NCI-H2107 (cell line): ENCODE results near the gene GRIN3B.
A peak's percentile ranks its signal among the peaks of the same experiment; 100 is the strongest.

Experiments
- DNase-seq: peaks from one replicate; lab custom pipeline; 2025; lab: John Stamatoyannopoulos, UW

GRIN3B gene

DNA sequence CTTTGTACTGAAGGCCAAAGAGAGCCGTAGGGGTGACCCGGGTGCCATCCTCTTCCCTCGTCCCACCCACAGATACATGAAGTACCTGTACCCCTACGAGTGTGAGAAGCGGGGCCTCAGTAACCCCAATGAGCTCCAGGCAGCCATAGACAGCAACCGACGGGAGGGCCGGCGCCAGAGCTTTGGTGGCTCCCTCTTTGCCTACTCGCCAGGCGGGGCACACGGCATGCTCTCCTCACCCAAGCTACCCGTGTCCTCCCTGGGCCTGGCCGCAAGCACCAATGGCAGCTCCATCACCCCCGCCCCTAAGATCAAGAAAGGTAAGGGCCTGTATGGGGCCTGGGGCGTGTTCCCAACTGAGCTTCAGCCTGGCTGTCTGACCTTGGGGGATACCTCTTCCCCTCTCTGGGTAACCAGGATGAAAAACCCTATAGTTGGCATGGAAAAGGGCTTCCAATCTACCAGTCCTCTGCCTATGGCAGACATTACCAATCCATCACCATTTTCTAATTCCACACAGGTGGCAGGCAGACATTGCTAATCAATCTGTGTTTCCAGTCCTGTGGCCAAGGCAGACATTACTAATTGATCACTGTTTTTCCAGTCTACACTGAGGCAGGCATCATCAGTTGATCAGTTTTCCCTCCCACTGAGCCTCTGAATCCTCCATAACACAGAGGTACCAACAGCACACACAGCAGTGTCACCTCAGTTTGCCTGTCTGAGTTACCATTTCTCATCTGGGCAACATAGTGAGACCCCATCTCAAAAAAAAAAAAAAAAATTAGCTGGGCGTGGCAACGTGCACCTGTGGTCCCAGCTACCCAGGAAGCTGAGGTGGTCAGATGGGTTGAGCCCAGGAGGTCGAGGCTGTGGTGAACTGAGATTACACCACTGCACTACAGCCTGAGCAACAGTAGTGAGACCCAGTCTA, 35.2 kb upstream of the GRIN3B start:
- no peak for DNase-seq

DNA sequence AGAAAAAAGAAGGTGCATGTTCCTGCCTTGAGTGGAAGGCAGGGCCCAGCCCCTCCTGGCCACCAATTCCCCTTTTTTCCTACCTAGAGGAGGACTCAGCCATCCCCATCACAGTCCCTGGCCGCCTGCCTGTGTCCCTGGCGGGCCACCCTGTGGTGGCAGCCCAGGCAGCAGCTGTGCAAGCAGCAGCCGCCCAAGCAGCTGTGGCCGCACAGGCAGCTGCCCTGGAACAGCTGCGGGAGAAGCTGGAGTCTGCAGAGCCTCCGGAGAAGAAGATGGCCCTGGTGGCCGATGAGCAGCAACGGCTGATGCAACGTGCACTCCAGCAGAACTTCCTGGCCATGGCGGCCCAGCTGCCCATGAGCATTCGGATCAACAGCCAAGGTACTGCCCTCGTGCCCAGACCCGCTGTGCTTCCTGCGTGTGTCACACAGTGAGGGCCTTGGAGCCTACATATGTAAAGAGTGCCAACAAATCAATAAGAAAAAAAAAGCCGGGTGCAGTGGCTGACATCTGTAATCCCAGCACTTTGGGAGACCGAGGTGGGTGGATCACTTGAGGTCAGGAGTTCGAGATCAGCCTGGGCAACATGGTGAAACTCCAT, 33.6 kb upstream of the GRIN3B start:
- no peak for DNase-seq

DNA sequence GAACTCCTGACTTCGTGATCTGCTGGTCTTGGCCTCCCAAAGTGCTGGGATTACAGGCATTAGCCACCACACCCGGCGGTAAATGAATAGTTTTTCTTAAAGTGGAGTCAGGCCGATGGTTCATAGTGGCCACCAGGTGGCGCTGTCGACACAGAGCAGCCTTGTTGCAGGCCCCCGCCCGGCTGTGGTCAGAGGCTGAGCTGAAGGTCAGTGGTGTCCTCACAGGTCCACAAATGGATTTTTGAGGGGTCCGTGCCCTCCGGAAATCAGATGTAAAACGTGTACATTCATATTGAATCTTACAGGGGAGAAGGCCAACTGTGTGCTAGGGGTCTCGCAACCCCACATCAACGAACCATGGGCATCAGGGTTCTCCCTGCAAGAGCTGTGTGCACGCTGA, 29.5 kb upstream of the GRIN3B start:
- DNase-seq, result no peak

DNA sequence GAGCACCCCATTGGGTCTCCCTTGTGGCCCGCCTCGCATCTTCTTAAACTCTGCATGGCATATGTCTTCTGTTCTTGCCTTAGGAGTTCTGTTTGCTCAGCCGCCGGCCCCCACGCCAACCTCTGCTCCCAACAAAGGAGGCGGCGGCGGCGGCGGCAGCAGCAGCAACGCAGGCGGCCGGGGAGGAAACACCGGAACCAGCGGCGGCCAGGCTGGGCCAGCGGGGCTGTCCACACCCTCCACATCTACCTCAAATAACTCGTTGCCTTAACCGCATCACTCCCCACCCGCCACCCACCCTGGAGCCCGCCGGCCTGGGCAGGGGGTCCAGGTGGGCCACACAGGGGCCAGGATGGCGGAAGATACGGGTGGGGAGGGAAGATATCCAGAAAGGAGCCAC, 28.4 kb upstream of the GRIN3B start:
- no peak for DNase-seq

DNA sequence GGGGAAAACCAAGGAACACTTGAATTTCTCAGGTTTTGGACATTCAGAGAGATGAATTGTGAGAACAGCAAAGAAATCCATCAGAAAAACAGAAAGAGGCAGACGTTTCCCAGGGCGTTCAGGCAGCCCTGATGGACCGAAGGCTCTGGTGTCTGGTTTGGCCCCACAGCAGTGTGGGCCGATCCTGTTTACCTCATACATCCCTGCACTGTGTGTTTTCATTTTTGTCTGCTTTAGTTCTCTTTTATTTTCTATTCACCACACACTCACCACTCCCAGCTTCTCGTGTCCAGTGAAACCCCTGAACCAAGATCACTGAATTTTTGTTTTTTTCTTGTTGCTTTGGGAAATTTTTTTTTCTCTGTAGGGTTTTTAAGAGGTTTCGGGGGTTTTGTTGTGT, 27.9 kb upstream of the GRIN3B start:
- no peak for DNase-seq

DNA sequence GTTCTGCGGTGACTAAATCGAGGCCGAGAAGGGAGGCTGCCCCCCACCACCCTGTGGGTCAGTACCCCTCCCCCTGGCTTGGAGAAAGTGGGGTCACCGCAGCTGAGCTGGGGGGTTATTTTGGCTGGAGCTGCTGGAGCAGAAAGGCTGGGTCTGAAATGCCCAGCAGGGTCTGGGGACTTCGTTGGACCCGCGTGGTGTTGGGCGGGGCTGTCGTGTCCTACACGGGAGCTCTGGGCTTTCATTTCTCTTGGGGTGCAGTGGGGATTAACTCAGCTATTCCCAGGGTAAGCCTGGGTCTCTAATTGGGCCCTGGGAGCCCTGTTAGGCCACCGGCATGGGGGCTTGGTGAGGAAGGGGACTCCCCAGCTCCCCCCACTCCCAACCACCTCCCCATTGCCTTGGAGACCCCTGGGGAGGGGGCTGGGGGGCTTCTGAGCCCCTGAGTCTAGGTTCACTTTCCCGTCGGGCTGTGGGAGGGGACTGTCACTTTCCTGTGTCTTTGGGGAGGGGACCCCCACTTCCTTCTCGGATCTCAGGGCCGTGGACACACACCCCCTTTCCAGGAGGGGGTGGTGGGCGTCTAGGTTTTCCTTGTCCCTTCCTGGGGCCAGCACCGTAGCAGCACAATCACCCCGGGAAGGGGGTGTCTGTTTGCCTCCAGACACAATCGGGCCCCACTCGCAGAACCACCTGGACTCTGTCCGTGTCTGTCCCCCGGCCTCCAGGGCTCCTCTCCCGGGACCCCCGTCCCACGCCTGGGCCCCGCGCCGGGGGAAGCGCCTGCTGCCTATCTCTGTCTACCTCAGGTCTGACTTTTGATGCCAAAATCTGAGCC, 26.3 kb upstream of the GRIN3B start:
- DNase-seq, result no peak

DNA sequence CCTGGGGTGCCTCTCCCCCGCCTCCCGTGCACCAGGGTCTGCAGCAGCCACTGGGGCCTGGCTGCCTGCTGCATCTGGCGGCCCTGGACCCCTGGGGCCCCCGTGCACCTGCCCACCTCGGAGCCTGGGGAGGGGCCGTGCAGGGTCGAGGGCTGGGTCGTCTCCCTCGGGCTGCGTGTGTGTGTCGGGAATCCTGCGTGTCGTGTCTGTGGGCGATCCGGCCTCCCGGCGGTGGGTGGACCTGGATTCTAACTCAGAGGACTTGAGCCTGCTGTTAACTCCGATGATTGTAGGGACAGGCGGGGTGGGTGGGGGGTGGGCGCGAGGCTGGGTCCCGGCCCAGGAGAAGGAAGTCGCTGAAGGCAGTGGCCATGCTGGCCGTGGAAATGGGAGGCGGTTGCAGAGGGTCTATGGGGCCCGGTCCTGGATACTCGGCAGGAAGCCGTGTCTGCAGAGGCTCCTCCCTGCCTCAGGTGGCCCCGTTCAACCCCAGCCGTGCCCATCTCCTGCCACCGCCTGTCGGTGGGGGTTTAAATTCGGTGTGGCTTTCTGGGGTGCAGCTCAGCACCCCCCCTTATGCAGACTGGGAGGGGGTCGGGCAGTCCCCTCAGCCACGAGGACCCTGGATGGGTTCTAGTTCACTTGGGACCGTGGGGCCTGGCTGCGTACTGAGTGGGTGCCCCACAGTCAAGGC, 25.5 kb upstream of the GRIN3B start:
- no peak for DNase-seq

DNA sequence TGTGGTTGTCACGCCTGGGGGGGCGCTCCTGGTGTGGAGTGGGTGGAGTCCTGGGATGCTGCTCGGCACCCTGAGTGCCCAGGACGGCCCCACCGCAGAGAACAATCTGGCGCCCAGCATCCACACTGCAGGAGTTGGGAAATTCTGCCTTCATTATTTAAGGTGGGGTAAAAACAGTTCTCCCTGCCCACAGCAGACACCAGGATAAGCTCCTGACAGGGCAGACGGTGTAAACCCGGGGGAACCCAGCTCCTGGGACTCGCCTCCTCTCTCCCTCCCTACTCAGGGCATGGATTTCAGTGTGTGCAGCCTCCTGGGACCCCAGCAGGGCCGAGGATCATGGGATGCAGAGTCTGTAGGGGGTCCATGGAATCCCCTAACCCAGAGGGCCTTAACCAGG, 23.7 kb upstream of the GRIN3B start:
- DNase-seq, result no peak

DNA sequence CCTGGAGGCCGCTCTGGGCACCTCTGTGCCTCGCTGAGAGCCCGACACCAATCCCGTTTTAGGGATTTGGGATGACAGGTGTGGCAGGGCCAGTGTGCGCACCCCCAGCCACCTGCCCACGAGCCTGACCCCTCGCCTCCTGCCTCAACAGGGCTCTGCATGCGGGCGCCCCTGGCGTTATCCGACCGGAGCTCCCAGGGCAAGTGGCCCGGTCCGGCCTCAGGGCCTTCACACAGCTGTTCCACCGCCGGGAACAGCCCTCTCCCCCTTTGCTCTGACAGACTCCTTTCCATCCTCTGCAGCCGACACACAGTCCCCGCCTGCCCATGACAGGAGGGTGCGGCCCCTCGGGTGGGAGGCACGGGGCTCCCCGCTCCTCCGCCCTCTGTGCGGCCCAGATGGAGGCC, 23.2 kb upstream of the GRIN3B start:
- no peak for DNase-seq

DNA sequence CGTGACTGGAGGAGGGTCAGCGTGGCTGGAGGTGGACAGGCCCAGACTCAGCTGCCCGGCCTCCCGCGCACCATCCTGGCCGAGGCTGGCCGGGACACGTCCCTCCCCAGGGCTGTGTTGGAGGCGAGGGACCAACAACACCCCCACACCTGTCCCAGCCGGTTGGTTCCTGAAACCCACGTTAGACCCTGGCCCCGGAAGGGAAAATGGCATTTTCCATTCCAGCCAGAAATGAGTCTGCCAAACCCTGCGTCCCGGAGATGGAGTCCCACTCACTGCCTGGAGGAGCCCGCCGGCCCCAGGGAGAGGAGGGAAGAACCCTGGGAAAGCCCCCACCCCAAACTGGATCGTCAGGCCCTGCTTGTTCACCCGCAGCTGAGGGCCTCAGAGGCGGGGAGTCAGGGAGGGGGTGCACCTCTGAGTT, 20.9 kb upstream of the GRIN3B start:
- DNase-seq, result no peak

DNA sequence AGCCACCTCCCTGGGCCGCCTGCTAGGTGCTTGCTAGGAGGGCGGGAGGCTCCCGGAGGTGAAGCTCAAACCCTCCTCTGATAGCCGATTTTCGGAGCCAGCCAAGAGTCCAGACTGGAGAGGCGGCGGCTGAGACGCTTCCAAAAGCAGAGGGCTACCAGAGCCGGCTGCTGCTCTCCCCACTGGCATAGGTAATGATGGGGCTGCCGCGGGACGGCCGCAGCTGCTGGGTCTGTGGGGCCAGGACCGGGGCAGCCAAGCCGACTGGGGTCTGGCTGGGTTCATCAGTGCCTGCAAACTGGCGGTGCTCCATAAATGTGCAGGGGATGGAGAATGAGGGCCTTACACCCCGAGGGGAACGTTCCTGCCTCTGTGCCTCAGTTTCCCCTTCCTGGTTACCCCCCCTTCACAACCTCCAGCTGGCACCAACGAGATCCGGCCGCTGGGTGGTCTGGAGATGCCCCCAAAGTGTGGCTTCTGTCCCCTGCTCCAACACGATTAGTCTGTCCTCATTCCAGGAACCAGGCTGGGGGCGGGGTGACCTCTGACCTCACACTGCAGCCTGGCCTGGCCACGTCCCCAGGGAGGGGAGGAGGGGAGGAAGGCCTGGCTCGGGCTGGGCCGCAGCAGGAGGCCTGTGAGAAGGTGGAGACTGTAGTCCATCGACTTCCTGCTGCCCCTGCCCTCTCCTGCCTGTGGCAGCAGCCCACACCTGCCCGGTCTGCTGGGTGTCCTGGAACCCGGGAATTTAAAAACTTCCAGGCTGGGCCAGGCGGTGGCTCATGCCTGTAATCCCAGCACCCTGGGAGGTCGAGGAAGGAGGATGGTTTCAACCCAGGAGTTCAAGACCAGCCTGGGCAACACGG, 19.9 kb upstream of the GRIN3B start:
- DNase-seq, result no peak

DNA sequence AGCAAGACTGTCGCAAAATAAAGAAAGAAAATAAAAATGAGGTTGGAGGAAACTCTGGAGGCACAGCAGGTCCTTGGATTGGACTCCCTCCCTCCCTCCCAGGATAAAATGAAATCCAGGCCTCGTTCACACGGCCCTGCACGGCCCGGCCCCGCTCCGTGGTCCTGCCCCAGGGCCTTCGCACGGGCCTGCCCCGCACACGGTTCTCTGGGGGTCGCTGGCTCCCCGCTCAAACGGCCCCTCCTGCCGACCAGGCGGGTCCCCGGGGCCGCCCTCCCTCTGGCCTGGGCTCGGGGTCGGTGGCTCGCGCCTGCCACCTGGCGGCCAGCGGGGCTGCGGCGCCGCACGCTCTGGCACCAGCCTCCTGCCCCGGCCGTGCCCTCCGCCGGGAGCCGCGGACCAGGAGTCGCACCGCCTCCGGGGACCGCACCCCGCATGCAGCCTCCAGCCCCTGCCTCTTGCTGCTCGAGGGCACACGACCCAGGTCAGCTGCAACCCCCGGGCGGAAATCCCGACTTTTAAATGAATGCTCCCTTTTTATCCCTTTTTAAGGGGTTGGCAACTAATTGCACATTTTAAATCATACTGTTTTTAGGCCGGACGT, 17.6 kb upstream of the GRIN3B start:
- DNase-seq, result no peak

DNA sequence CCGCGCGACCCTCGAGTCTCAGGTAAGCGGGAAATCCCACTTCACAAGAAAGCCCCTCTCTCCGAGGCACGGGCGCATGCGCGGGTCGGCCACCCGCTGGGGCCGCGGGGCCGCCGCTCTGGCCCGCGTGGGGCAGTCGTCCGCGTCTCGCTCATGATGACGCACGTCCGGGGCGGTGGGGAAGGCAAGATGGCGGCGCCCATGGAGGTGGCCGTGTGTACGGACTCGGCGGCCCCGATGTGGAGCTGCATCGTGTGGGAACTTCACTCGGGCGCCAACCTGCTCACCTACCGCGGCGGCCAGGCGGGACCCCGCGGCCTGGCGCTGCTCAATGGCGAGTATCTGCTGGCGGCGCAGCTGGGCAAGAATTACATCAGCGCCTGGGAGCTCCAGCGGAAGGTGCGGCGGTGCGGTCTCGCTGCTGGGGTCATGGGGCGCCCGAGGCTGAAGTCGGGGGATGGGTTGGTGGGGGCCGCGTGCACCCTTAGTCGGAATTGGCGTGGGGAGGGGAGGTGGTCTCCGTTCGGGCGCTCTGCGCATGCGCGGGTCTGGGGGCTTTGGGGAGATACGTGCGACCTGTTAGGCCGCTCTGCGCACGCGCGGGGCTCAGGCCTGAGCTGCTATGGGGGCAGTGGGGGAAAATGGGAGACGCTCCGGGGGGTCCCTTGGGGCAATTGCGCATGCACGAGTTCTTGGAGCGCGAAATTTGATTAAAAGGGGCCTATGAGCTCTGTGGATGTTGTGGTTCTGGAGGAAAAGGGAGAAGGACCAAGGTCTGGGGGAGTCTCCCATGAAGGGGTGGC, 15.9 kb upstream of the GRIN3B start, which contains the start of gene WDR18:
Gene WDR18, plus strand, starts transcription at position 181 of the 803 bp plus-strand sequence. Its CDS starts 9 bp downstream, at position 190.
- DNase-seq, result peak; percentile 82

DNA sequence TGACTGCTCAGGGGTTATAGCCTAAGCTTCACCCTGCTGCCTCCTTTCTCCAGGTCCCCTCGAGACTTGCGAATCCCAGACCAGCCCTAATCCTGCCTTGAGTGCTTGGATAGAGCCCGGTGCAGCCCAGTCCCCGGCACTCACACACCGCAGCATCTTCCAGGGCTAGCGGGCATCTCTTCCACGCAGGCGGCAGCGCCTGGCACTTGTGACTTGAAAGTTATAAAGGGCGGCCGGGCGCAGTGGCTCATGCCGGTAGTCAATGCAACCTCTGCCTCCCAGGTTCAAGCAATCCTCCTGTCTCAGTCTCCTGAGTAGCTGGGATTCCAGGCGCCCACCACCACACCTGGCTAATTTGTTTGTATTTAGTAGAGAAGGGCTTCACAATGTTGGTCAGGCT, 14.1 kb upstream of the GRIN3B start:
- DNase-seq, result no peak

DNA sequence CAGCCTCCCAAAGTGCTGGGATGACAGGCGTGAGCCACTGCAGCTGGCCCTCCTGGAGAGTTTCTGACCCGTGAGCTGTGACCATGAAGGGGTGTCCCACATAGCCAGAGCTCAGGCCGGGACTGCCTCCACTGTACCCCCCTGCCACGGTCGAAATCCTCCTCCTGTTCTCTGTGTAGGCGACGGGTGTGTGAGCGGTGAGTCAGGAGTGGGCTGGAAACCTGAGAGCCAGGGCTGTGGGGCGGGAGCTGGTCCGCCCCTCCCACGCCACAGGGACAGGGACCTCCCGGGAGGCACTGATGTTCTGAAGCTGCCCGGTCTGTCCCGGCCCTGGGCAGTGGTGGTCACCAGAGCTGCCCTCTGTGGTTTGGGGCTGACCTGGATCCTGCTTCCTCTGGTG, 12.1 kb upstream of the GRIN3B start:
- no peak for DNase-seq

DNA sequence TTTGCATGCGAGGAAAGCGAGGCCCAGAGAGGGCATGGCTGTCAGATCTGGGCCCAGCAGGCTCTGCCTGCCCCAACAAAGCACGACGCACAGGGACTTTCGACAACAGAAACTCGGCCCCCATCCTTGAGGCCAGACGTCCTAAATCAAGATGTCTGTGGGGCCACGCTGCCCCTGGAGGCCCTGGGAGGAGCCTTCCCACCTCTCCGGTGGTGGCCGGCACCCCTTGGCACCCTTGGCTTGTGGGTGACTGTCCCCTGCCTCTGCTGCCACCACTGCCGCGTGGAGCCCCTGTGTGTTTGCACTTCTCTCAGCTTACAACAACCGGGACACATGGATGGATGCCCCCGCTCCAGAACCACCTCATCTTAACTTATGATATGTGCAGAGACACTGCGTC, 11.7 kb upstream of the GRIN3B start:
- no peak for DNase-seq

DNA sequence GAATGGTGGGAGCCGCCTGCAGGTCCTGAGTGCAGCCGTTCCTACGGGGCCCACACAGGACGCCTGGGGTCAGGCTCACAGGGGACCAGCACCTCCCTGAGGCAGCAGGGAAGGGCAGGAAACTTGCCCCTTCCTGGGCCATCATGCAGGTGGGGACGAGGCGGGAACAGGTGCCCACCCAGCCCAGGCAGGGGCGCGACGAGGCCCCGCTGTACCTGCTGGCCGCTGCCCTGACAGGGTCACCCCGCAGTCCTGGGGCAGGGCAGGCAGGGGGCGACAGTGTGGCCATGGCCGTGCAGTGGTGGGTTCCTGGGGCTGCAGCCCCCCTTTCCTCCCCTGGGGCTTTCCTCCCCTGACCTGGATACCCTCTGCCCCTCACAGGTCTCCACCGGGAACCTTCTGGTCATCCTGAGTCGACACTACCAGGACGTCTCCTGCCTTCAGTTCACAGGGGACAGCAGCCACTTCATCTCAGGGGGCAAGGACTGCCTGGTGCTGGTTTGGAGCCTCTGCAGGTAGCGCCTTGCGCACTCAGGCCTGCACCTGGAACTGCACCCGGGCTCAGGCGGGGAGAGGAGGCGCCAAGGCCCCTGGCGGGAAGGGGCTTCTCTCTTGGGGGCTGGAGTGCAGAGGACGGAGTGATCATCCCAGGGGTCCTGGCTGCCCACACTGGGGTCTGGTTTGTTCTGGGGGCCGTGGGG, 10.7 kb upstream of the GRIN3B start:
- DNase-seq, result no peak

DNA sequence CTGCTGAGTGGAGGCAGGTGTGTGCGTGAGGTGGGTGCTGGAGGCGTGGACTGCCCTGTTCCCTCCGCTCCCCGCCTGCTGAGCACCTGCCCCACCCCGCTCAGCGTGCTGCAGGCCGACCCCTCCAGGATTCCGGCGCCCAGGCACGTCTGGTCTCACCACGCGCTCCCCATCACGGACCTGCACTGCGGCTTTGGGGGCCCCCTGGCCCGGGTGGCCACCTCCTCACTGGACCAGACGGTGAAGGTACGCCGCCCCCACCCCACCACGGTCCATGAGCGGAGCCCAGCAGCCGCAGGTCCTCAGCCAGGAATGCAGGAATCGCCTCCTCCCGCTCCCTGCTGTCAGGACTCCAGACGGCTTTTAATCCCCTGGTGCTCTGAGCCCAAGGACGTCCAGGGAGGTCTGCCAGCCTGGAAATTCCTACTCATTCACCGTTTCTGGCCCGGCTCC, 10.1 kb upstream of the GRIN3B start:
- no peak for DNase-seq

DNA sequence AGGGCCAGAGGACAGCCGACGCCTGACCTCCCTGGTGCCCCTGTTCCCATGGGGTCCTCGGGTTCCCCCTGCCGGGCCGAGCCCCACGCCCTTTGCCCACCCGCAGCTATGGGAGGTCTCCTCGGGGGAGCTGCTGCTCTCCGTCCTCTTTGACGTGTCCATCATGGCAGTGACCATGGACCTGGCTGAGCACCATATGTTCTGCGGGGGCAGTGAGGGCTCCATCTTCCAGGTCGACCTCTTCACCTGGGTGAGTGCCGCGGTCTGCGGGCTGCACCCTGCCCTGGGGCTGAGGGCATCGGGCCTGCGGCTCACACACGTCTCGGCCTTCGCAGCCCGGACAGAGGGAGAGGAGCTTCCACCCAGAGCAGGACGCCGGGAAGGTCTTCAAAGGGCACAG, 9.5 kb upstream of the GRIN3B start:
- no peak for DNase-seq
